LNCaP clone FGC (cell line): Measurements from ENCODE around the gene SCRN1.

Experiments
- DNase-seq: peaks from one replicate; pipeline ENCODE4 v3.0.0-alpha.2; 2011; ENCODE audit warnings: low read depth
- H3K4me3 ChIP-seq: 2 replicates; pipeline ENCODE4 v1.5.1; 2011; ENCODE audit warnings: mild to moderate bottlenecking, low read depth, low read length, control low read depth
- CTCF ChIP-seq: IDR thresholded peaks from 2 replicates; pipeline ENCODE4 v1.5.1; 2012; ENCODE audit warnings: mild to moderate bottlenecking; ENCODE audit not compliant: control insufficient read depth, insufficient read depth; ENCODE audit errors: extremely low read depth

Gene SCRN1

GRCh38 chr7:29921404-29922010 lies 68.1 kb downstream of the SCRN1 start:
- no peak for DNase-seq
- peak; percentile 92 for TF ChIP-seq CTCF
- H3K4me3 ChIP-seq: no peak overlapping the region

GRCh38 chr7:29920491-29920890 lies 69.1 kb downstream of the SCRN1 start:
- TF ChIP-seq CTCF: no peak
- DNase-seq: no peak

GRCh38 chr7:29919790-29920189 lies 69.8 kb downstream of the SCRN1 start:
- TF ChIP-seq CTCF: no peak
- no peak overlapping the region for H3K4me3 ChIP-seq
- DNase-seq: no peak

More at GRCh38 chr7:29920491-29920890, 69.1 kb downstream of the SCRN1 start:
- H3K4me3 ChIP-seq: no peak overlapping the region

- TF ChIP-seq CTCF: no peak
- H3K4me3 ChIP-seq: no peak overlapping the region
- no peak for DNase-seq
These were observed 70.8 kb downstream of the SCRN1 start for GRCh38 chr7:29918850-29919249.

- no peak for DNase-seq
- TF ChIP-seq CTCF: no peak
- H3K4me3 ChIP-seq: no peak overlapping the region
These were observed 72.0 kb downstream of the SCRN1 start for GRCh38 chr7:29917641-29918040.

- no peak for TF ChIP-seq CTCF
- no peak overlapping the region for H3K4me3 ChIP-seq
- DNase-seq: no peak
These were observed 74.0 kb downstream of the SCRN1 start for GRCh38 chr7:29915481-29916215.

- H3K4me3 ChIP-seq: no peak overlapping the region
- no peak for DNase-seq
- no peak for TF ChIP-seq CTCF
These were observed 75.4 kb downstream of the SCRN1 start for GRCh38 chr7:29914180-29914579.
